K562 (cell line): ENCODE data around the gene ACTR3C. TPM values are rescaled to one million over a fixed set of nuclear protein-coding genes. Genes with fewer than 3 reads are reported as not detected.

Experiments
- CBFA2T3 ChIP-seq: fragments of 450-650 bp; IDR thresholded peaks from 2 replicates; pipeline ENCODE4 v1.6.1; 2017
- CEBPG ChIP-seq, 3 experiments: fragments of 200-800 bp in 1 of 3; sonication (Bioruptor generic) in 1 of 3; sonication (generic) in 1 of 3; formaldehyde crosslinking in 1 of 3; IDR thresholded peaks in 2 of 3; conservative IDR thresholded peaks in 1 of 3; 2 replicates each; pipeline versions ENCODE4 v1.6.1 to v1.8.0; 2016 to 2022; ENCODE audit warnings: missing compliant biosample characterization in 2 of 3, missing genetic modification characterization in 2 of 3, mild to moderate bottlenecking in 1 of 3, missing genetic modification reagents in 1 of 3
- GTF2A2 ChIP-seq: IDR thresholded peaks from 2 replicates; pipeline ENCODE4 v1.6.1; 2016; ENCODE audit warnings: mild to moderate bottlenecking, missing genetic modification characterization, missing compliant biosample characterization
- KAT2B ChIP-seq: IDR thresholded peaks from one replicate; pipeline ENCODE4 v1.6.1; 2012; ENCODE audit warnings: low read depth, mild to moderate bottlenecking, control low read depth, inconsistent platforms, low read length, moderate library complexity
- KDM4B ChIP-seq, 2 experiments: fragments of 450-650 bp in 1 of 2; sonication (generic) in 1 of 2; IDR thresholded peaks; 2 replicates each; pipeline ENCODE4 v1.6.1; 2016 to 2017; ENCODE audit warnings: borderline replicate concordance in 2 of 2, antibody characterized with exemption in 1 of 2, low read depth in 1 of 2, mild to moderate bottlenecking in 1 of 2
- MCM2 ChIP-seq: fragments of 450-650 bp; IDR thresholded peaks from 2 replicates; pipeline ENCODE4 v1.6.1; 2017; ENCODE audit warnings: low read depth, mild to moderate bottlenecking
- MTF1 ChIP-seq: fragments of 250-450 bp; sonication (Bioruptor Pico); IDR thresholded peaks from 2 replicates; pipeline ENCODE4 v1.9.0; 2021; ENCODE audit warnings: moderate library complexity, mild to moderate bottlenecking, inconsistent platforms, borderline replicate concordance
- PHTF2 ChIP-seq: fragments of 250-450 bp; sonication (Bioruptor Pico); IDR thresholded peaks from 2 replicates; pipeline ENCODE4 v1.5.0; 2021; ENCODE audit warnings: mild to moderate bottlenecking
- PYGO2 ChIP-seq: fragments of 450-650 bp; IDR thresholded peaks from 2 replicates; pipeline ENCODE4 v1.6.1; 2016; ENCODE audit warnings: mild to moderate bottlenecking, missing genetic modification characterization, moderate library complexity, missing compliant biosample characterization
- RAD51 ChIP-seq: fragments of 450-650 bp; IDR thresholded peaks from 2 replicates; pipeline ENCODE4 v1.7.1; 2016; ENCODE audit warnings: low read depth, mild to moderate bottlenecking, borderline replicate concordance
- SNIP1 ChIP-seq: fragments of 450-650 bp; IDR thresholded peaks from 2 replicates; pipeline ENCODE4 v1.7.1; 2017; ENCODE audit warnings: low read depth, mild to moderate bottlenecking
- polyA plus RNA-seq, 8 experiments: library from polyadenylated mRNA; depleted of rRNA in 4 of 8; stranded (reverse) in 5 of 8; unstranded in 3 of 8; fragments of >200 nt; fragmentation: Nextera tagmentation in 2 of 8; fragmentation: Illumina TruSeq in 1 of 8; extraction: Ambion mirVana in 2 of 8; extraction: Trizol in 1 of 8; gene quantifications; 2 replicates each; pipeline versions ENCODE4 v1.2.1 to v1.2.3, GENCODE V29; 2011 to 2014; ENCODE audit warnings: inconsistent platforms in 1 of 8, missing spikeins in 1 of 8
- total RNA-seq, 7 experiments: library from RNA; depleted of rRNA in 6 of 7; stranded (reverse); fragments of >200 nt in 6 of 7; fragmentation: Illumina TruSeq in 2 of 7; extraction: Trizol in 2 of 7; gene quantifications; 2 replicates each; pipeline versions ENCODE4 v1.2.1 to v1.2.3, GENCODE V29; 2011 to 2021; ENCODE audit warnings: low replicate concordance in 1 of 7
- TF ChIP-seq, protein P1 (sequence below): fragments of 200-800 bp; sonication (Bioruptor generic); IDR thresholded peaks from 2 replicates; pipeline ENCODE4 v1.6.1; 2016; ENCODE audit warnings: missing genetic modification characterization, missing compliant biosample characterization
- TF ChIP-seq, protein P2 (sequence below): fragments of 250-450 bp; sonication (Bioruptor Pico); IDR thresholded peaks from 2 replicates; pipeline ENCODE4 v1.8.0; 2022; ENCODE audit warnings: moderate library complexity, mild to moderate bottlenecking, inconsistent platforms
- TF ChIP-seq, protein P3 (sequence below): fragments of 250-450 bp; sonication (Bioruptor Pico); IDR thresholded peaks from 2 replicates; pipeline ENCODE4 v1.5.0; 2021; ENCODE audit warnings: mild to moderate bottlenecking, moderate library complexity
- TF ChIP-seq, protein P4 (sequence below): sonication (generic); IDR thresholded peaks from 2 replicates; pipeline ENCODE4 v1.6.1; 2016

The ACTR3C gene
- total and polyA plus RNA-seq, 9 of the 15 experiments (the other 6 are each of a cell fraction or from before 2014, with no cell fraction given) = 9.0 to 35.4 (median 13.3) TPM

DNA sequence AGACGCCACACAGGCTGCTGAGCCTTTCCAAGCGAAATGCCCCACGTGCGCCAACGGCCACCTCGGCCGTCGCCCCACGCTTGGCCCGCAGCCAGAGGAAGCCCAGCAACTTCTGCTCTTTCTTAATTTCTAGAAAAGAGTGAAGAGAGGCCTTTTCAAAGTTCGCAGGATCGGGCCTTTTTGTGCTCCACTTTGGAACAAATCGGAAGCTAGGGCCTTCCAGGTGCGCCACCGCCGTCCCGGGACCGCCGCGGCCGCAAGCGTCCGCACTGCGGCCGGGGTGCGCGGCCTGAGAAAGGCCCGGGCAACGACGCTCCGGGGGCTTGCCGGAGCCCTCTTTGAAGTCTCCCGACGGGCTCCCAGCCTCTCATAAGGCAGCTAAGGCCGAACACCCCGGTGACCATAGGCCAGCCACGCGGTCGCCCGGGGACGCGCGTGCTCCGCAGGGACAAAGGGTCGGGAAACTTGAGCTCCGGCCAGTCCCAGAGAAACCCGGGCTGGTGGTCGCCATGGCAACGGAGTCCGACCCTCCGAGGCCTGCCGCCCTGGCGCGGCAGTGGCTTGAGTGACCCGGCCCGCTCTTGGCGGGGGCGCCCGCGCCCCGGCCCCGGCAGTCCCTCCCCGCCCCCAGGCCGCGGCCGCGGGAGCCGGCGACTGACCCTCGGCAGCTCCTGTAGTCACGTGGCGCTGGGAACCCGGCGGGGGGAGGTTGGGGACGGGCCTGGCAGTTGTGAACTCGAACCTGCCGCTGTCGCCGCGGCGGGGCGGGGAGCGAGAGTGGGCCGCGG lies 44.9 kb upstream of the ACTR3C start, which contains the start of gene REPIN1 (continued):
- 0 out of 2 replicates have a peak, but pooled peaks have one; percentile 24 for TF ChIP-seq CEBPG (CRISPR knock-in tag; IDR thresholded peaks at IDR 0.05)
- TF ChIP-seq CEBPG (tag; conservative IDR thresholded peaks at IDR 0.05 in 1 of 2, IDR thresholded peaks at IDR 0.05 in 1 of 2) = 0 out of 4 replicates have a peak, but pooled peaks of 1 of the 2 experiments have one; percentile 50
- no peak for TF ChIP-seq SNIP1
- TF ChIP-seq, protein P1, sequence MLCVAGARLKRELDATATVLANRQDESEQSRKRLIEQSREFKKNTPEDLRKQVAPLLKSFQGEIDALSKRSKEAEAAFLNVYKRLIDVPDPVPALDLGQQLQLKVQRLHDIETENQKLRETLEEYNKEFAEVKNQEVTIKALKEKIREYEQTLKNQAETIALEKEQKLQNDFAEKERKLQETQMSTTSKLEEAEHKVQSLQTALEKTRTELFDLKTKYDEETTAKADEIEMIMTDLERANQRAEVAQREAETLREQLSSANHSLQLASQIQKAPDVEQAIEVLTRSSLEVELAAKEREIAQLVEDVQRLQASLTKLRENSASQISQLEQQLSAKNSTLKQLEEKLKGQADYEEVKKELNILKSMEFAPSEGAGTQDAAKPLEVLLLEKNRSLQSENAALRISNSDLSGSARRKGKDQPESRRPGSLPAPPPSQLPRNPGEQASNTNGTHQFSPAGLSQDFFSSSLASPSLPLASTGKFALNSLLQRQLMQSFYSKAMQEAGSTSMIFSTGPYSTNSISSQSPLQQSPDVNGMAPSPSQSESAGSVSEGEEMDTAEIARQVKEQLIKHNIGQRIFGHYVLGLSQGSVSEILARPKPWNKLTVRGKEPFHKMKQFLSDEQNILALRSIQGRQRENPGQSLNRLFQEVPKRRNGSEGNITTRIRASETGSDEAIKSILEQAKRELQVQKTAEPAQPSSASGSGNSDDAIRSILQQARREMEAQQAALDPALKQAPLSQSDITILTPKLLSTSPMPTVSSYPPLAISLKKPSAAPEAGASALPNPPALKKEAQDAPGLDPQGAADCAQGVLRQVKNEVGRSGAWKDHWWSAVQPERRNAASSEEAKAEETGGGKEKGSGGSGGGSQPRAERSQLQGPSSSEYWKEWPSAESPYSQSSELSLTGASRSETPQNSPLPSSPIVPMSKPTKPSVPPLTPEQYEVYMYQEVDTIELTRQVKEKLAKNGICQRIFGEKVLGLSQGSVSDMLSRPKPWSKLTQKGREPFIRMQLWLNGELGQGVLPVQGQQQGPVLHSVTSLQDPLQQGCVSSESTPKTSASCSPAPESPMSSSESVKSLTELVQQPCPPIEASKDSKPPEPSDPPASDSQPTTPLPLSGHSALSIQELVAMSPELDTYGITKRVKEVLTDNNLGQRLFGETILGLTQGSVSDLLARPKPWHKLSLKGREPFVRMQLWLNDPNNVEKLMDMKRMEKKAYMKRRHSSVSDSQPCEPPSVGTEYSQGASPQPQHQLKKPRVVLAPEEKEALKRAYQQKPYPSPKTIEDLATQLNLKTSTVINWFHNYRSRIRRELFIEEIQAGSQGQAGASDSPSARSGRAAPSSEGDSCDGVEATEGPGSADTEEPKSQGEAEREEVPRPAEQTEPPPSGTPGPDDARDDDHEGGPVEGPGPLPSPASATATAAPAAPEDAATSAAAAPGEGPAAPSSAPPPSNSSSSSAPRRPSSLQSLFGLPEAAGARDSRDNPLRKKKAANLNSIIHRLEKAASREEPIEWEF (CRISPR knock-in tag) = peak; percentile 97
- TF ChIP-seq, protein P2, sequence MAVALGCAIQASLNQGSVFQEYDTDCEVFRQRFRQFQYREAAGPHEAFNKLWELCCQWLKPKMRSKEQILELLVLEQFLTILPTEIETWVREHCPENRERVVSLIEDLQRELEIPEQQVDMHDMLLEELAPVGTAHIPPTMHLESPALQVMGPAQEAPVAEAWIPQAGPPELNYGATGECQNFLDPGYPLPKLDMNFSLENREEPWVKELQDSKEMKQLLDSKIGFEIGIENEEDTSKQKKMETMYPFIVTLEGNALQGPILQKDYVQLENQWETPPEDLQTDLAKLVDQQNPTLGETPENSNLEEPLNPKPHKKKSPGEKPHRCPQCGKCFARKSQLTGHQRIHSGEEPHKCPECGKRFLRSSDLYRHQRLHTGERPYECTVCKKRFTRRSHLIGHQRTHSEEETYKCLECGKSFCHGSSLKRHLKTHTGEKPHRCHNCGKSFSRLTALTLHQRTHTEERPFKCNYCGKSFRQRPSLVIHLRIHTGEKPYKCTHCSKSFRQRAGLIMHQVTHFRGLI (CRISPR knock-in tag) = peak; percentile 16; the same call in 1 of the 2 replicates
- TF ChIP-seq PYGO2 (tag) = no peak
- TF ChIP-seq KAT2B = no peak
- peak; percentile 74 for TF ChIP-seq GTF2A2 (tag)
- TF ChIP-seq, protein P3, sequence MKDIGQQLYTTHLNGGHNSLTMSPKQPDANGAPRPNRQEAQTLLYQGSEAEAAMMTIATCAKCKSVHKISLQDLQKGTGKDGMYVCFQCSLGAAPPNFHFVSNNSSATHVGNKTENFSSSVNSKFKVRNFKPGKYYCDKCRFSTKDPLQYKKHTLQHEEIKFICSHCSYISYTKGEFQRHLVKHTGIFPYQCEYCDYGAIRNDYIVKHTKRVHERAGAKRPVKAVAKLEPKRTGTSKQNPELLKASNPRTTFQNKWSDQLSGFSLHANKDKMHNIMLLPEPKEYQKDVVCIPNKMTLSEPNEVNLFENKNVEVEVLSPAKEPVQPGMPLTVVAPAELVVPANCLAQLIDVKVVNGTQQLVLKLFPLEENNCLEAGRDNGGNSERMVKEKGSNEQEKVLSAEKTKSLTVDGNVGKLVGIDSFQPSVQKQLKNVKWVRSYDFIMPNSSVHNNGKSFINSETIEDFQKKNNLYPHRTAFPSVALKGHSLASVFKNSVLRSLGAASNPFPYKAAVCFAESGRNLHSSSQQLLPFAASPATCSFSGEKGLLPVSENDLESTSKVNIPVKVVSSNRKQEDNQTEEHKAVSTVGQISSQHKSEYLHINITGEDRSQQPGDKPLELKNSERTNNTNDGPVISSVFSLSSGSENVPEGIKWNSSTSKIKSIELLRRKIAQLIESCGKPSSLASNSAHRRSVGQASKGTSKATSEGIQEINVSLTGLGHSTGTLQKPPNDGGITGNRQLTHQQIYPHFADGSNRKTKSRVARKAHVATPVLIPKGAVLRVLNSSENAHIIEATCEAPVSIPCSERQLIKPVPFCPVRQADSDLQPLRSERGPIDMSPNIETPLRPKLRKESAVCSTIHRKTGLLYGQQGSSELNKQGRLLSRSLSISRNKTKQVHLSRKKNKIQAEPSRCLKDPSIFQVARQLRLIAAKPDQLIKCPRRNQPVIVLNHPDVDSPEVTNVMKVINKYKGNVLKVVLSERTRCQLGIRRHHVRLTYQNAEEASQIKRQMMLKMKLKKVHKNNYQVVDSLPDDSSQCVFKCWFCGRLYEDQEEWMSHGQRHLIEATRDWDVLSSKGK (CRISPR knock-in tag) = no peak
- TF ChIP-seq RAD51 = peak; percentile 78
- 0 out of 2 replicates have a peak, but pooled peaks have one; percentile 46 for TF ChIP-seq CBFA2T3
- TF ChIP-seq, protein P4, sequence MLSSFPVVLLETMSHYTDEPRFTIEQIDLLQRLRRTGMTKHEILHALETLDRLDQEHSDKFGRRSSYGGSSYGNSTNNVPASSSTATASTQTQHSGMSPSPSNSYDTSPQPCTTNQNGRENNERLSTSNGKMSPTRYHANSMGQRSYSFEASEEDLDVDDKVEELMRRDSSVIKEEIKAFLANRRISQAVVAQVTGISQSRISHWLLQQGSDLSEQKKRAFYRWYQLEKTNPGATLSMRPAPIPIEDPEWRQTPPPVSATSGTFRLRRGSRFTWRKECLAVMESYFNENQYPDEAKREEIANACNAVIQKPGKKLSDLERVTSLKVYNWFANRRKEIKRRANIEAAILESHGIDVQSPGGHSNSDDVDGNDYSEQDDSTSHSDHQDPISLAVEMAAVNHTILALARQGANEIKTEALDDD = no peak
- no peak for TF ChIP-seq MCM2
- TF ChIP-seq MTF1 (CRISPR knock-in tag) = no peak
- no peak for TF ChIP-seq PHTF2 (CRISPR knock-in tag)
- peak in 1 of 2 experiments; percentile 95; a peak in 2 of 4 replicates for TF ChIP-seq KDM4B (IDR thresholded peaks at IDR 0.05; ENCODE audit: borderline replicate concordance in 2 of 2, low read depth in 1 of 2)
